GM19193 (cell line): ENCODE results near the gene RPL35A.

ENCODE experiments used
- POLR2A ChIP-seq: IDR thresholded peaks from 4 replicates; pipeline ENCODE4 v1.6.1; 2011; ENCODE audit not compliant: insufficient read depth, insufficient read length; ENCODE audit errors: extremely low read depth

Gene RPL35A

DNA sequence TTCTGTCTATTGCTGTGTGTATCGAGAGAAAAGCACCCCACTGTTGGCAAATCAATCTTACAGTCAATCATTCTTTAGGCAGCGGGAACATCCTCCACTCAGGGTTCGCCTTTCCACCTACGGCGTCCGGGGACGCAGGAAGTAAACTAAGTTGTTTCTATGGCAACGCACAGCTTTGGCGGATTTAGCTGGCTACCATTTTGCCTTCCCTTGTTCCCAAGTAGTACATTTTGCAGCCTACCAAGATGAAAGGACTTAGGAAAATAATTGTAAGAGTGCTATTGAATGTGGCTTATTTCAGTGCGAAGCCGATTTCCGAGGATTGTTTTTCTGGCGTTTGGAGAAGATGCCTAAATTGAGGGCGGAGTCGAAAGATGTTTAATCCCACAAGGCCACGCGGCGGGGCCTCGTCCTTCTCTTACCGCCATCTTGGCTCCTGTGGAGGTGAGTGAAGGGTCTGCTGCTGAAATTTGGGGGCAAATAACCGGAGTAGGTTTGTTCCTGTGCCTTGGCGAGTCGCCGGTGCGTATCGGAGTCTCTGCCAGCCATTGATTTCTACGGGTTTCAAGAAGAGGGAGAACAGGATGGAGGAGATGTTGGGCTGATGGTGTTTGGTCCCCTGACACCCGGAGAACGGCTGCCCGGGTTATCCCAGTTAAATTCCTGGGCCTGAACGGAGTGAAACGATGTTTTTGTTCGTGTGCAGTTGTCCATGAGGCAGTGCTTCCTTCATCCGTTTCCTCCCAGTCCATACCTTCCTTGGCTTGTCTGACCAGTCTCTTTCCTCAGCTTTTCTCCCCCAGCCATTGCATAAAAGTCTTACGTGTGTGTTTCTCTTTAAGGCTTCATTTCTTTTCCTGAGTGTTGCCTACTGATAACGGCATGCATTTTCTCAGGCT is at the start of gene RPL35A:
Gene RPL35A, plus strand, starts transcription at position 413 of the 899 bp plus-strand sequence. CDS start 778 bp downstream, outside the sequence.
- TF ChIP-seq POLR2A, result peak; percentile 98

DNA sequence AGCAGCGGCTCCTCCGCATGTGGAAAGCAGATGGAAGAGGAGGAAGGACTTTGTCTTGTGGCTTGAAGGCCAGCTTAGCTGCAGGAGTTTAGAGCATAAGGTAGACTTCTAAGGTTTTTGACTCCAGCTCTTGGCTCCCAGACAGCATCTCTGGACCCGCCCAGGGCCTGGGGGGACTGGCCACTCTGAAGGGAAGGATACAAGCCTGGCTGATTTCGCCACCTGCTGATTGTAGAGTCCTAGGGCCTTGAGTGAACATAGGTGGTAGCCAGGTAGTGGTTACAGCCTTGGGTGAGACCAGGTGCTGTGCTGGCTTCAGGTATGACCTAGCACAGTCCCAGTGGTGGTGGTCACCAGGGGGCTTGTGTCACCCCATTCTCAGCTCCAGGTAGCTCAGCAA is 48.4 kb upstream of the RPL35A start:
- no peak for TF ChIP-seq POLR2A

DNA sequence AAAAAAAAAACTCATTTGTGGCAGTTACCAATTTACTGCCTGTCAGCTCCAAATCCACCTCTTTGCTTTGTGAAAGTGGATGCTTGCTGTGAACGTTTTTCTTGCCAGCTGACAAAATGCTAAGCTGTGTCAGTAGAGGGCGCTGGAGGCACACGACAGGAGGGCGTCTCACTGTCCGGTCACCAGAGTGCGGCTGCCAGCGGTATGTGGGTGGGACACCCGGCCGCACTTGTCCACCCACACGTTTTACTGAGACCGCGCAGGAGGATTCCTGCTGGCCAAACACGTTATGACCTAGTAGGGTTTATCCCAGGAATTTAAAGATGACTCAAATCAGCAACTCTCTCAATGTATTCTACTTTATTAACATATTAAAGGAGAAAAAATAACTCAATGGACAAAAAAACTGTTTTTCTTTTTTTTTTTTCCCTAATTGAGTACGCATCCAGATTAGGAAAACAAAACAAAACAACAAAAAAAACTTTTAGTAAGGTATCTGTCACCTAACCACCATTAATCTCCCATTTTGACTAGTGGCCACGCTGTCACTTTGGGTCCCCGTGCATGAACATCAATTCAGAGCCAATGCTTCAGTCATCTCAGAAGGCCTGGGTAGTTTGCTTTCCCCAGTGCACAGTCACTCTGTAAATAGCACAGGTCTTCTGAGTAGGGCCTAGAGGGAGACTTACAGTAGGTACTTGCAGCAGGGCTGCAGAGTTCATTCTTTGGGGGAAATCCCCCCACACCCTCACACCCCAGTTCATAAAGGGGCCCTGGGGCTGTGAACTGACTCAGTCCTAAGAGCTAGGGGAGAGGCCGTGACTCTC is 43.8 kb upstream of the RPL35A start:
- TF ChIP-seq POLR2A, result no peak

DNA sequence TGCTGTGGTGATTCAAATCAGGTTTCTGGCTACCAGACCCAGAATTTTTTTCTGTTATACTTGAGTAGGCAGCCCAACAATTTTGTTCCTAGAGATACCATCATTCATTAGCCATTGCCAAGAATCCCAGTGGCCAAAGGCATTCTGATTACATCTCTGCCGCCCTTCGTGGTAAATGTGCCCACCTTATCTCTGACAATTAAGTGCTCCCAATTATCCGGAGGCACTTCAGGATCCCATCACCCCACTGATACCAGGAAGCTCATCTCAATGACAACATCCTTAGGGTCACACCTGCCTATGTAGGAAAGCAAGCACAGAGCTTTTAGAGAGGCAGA is 43.2 kb upstream of the RPL35A start:
- TF ChIP-seq POLR2A, result no peak

DNA sequence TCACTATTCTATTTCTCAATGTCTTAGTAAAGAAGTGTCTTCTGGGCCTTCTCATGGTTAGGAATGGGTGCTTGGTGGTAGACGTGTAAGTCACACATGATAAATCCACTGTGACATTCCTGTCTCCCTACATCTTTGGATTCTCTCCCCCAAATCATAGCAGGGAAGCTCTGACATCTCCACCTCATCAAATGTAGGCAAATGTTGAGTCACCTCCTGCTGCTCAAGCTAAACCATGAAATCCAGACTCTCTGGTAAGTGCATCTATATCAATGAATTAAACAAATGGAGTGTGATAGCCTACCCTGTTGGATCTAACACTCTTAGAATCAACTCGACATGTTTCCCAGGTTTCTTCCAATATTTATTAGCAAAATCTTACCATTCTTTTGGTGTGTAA is 42.8 kb upstream of the RPL35A start:
- TF ChIP-seq POLR2A, result no peak

DNA sequence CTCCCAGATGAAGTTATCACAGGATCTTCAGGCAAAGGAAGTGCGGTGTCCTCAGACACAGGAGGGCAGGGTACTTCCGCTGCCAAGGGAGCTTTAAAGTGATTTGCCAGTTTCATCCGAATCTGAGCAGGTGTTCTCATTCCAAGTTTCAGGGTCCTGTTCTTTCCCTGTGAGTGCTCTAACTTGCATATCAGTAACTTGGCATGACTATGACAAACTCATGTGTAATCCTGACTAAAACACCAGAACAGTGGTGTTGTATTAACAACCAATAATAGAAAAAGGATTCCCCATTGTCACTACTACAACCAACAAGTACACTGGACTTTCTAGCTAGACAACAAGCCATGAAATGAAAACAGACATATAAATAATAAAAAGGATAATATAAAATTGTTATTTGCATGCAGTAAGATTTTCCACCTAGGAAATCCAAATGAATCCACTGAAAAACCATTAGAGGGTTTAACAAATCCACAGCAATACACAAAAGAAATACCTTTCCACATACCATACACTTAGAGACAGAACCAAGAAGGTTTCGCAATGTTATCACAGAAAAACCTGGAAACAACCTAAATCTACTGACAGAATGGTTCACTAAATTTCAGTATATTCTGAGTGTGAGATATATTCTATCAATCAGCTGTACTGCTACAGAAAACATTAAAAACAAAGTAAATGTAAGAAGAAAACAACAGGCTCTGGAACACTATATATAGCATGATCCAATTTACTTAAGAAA is 40.9 kb upstream of the RPL35A start:
- TF ChIP-seq POLR2A, result no peak

DNA sequence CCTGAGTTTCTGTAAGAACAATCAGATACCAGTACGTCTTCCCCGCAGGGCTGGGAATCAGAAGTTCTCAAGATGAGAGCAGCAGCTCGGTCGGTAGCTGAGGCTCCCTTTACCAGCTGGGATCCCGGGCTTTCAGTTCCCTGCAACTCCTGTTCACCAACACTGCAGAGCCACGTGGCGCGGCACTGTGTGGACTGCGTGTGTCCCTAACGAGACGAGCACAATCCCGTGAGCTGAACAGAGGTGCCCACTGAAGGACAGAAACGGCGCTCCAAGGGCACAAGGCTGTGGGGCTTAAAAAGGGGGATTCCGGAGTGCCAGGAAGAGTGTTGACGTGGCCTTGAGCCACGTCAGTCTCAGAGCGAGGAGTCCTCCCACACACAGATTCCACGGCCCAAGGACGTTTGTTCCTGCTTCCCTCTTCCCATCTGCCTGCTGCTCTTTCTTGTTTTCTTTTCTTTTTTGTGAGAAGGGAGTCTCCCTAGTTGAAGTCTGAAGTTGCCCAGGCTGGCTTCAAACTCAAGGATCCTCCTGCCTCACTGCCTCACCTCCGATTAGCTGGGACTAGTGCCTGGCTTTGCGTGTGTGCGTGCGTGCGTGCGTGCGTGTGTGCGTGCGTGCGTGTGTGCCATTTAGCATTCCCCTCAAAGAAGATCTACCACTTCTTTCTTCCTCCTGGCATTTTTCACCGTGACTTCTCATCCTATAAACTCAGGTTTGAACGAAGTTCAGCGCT is 37.1 kb upstream of the RPL35A start:
- TF ChIP-seq POLR2A, result no peak

DNA sequence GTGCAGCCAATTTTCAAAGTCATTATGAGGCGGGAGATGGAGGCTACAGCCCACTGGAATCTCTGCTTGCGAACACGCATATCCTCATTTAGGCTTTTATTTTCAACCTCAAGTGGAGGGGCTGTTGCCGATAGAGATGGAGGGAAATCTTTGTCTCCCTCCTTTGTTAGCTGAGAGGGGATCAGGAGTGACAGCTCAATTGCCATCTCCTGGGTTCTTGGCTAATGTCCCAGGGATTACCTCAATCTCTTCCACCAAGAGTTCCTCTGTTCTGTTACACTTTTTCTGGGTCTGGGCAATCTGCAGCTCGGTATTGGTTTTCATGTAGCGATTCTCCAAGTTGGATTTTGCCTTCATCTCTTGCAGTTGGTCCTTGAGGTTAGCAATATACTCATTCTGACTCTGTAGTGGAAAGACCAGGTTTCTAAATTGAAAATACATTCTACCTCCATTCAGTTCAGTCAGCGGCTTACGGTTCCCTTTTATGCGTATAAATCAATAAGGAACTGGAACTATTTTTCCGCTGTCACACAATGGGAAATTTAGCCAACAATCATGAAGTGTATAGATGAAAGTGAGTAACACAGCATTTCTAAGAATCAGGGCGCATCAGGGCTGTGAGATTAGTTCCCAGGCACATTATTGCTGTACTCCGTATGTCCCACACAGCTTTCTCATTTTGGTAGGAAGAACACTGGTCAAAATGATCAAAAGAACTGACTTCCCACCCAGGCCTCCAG is 36.2 kb upstream of the RPL35A start:
- no peak for TF ChIP-seq POLR2A

DNA sequence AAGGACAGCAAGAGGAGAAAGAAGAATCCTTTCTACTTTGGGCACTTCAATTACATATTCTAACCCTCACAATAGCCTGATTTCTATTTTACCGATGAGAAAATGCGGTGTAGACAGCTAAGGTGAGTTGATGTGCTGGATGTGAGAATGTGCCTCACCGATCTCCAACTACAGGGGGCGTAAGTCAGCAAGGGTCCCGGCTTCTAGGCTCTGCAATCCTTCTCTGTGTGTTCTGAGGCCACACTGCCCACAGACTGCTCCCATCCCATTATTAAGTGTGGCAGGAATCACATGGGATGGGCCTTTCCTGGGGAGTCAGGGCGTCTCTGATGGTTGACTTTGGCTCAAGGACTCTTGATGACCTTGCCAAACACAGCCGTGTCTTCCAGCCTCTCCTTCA is 23.6 kb upstream of the RPL35A start:
- no peak for TF ChIP-seq POLR2A

DNA sequence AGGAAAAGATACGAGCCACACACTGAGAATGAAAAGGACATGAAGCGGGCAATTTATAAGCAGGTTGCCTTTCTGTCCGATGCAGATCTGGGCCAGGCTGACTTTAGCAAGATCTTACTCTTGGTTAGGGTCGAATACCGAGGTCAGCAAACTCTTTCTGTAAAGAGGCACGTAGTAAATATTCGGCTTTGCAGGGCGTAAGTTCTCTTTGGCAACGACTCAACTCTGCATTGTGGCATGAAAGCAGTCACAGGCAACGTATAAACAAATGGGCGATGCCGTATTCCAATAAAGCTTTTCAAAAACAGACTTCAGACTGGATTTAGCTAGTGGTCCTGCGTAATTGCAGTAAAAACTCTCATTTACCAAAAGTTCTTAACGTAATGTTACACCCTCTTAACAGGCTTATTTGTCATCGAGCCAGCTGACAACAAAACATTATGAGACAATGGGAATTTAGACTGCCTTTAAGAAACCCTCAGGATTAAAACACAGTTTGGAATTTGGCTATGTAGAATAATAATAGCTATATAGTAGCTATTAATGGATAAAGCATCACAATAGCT is 13.1 kb upstream of the RPL35A start:
- TF ChIP-seq POLR2A, result no peak

DNA sequence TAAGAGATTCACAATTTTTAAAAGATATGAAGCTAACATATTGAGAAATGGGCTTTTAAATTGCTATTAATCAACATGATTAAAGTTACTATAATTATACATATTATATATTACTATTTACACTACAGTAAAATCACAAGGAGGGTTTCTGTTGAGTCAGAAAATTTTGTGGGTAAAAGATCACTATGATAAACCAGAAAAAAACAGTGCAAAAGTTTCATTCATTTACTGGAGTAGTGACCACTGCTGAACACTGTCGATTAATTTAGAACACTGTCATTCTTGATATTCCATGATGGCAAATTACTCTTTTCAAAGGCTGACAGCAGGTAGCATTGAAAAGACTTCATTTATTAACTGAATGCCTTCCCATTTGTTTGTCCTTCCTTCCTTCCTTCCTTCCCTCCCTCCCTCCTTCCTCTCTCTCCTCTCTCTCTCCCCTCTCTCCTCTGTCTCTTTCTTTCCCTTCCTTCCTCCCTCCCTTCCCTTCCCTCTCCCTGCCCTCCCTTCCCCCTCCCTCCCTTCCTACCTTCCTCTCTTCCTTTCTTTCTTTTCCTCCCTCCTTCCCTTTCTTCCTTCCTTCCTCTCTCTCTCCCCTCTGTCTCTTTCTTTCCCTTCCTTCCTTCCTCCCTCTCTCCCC is 9.1 kb upstream of the RPL35A start:
- no peak for TF ChIP-seq POLR2A

DNA sequence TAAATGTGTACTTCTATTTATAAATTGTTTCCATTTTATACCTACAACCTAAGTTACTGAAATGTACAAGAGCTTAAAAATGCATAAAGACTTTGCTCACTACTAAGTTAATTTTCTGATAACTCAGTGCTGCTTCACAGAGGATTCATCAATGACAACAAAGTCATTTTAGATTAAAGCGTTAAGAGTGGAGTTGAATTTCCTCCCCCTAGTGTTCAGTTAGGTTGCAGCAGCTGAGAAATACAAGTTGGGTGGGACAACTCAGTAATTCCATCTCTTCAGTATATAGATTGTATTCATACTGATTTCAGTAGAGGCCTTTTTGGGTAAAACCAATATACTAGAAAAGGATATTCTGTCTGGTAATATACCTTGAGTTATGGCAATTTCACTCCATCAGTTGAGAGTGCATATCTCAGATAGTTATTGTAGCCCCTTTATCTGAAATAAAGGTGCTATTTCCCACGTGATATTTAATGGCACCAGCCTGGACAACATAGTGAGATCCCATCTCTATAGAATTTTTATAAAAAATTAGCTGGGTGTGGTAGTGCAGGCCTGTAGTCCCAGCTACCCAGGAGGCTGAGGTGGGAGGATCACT is 6.9 kb upstream of the RPL35A start:
- no peak for TF ChIP-seq POLR2A
